Measurements from ENCODE around the gene PHF10.

DNA sequence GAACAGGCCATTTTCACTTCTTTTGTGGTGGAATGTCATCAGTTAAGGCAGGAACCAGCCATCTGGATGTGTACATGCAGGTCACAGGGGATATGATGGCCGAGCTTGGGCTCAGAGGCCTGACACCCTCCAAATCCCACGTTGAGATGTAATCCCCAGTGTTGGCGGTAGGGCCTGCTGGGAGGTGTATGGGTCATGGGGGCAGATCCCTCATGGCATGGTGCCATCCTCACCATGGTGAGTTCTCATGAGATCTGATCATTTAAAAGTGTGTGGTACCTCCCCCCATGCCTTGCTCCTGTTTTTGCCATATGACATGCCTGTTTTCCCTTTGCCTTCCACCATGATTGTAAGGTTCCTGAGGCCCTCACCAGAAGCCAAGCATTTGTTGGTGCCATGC, 49.3 kb downstream of the PHF10 start:
- TF ChIP-seq, protein P1, sequence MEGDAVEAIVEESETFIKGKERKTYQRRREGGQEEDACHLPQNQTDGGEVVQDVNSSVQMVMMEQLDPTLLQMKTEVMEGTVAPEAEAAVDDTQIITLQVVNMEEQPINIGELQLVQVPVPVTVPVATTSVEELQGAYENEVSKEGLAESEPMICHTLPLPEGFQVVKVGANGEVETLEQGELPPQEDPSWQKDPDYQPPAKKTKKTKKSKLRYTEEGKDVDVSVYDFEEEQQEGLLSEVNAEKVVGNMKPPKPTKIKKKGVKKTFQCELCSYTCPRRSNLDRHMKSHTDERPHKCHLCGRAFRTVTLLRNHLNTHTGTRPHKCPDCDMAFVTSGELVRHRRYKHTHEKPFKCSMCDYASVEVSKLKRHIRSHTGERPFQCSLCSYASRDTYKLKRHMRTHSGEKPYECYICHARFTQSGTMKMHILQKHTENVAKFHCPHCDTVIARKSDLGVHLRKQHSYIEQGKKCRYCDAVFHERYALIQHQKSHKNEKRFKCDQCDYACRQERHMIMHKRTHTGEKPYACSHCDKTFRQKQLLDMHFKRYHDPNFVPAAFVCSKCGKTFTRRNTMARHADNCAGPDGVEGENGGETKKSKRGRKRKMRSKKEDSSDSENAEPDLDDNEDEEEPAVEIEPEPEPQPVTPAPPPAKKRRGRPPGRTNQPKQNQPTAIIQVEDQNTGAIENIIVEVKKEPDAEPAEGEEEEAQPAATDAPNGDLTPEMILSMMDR (conservative IDR thresholded peaks at IDR 0.05; ENCODE audit: low read depth, low read length), result no peak
- no peak for TF ChIP-seq EZH2 (IDR thresholded peaks at IDR 0.05; ENCODE audit: low read length, unreplicated experiment)
- no peak for TF ChIP-seq EZH2phosphoT487 (IDR thresholded peaks at IDR 0.05; ENCODE audit: borderline replicate concordance, low read length)

Data from PC-3 (cell line).